GM12891 (cell line): ENCODE results near the gene GFAP.

Experiments
- POLR2A ChIP-seq: IDR thresholded peaks from 2 replicates; pipeline ENCODE4 v1.6.1; 2011; ENCODE audit warnings: low read depth, low read length, control low read depth
- POLR2AphosphoS5 ChIP-seq: IDR thresholded peaks from 2 replicates; pipeline ENCODE4 v1.6.1; 2011; ENCODE audit warnings: low read depth, low read length, control low read depth
- POU2F2 ChIP-seq: IDR thresholded peaks from 2 replicates; pipeline ENCODE4 v1.6.1; 2011; ENCODE audit warnings: low read depth, mild to moderate bottlenecking, control low read depth, low read length, moderate library complexity
- SPI1 ChIP-seq: IDR thresholded peaks from 2 replicates; pipeline ENCODE4 v1.6.1; 2011; ENCODE audit warnings: low read depth, low read length, control low read depth
- TAF1 ChIP-seq: IDR thresholded peaks from 2 replicates; pipeline ENCODE4 v1.6.1; 2011; ENCODE audit warnings: low read depth, low read length, control low read depth

GRCh38 chr17:44916781-44917241, 1.5 kb upstream of the GFAP start:
- TF ChIP-seq POLR2AphosphoS5 (no peak), POLR2A (no peak), POU2F2 (no peak), TAF1 (no peak), SPI1 (no peak)
